ENCODE results near the gene PCGF3. TPM values are rescaled to one million over a fixed set of nuclear protein-coding genes. Genes with fewer than 3 reads are reported as not detected.

Gene PCGF3
- total and polyA plus RNA-seq, 10 of the 15 experiments (the other 5 are each of a cell fraction or from before 2014, with no cell fraction given), result 2.2 to 43.8 (median 15.9) TPM

DNA sequence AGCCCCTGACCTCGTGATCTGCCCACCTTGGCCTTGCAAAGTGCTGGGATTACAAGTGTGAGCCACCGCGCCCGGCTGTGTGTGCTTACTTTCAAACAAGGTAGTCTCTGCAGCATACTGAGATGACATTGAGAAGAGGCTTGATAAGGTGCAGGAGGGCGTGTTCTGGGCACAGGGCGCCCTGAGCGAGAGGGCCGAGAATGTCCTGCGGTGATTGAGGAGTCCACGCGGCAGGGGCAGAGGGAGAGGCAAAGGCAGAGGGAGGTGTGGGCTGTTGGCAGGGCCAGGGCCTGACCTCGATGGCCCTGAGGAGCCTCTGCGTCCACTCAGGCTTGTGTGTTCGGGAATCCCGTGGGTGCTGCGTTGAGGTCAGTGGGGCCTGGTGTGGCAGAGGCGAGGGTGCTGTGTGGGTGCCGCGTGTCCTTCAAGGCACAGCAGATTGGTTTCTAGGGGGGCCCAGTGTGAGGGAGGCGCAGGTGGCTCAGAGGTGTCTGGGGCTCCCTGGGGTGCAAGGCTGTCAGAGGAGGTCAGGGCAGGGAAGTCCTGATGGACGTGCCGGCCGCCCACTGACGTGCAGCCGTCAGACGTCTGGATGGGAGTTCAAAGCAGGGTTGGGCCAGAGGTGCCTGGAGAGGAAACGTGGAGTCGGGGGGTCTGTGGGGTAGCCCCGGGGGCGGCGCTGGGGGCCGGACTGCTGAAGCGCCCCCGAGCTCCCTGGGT is 12.1 kb downstream of the PCGF3 start:
- Histone ChIP-seq H3K36me3 (ENCODE audit: control insufficient read depth in 2 of 2, insufficient read depth in 2 of 2, low read length in 1 of 2) (peaks cover 2 to 11% of the 10 kb centered on the region in 2 experiments; a peak in 2 of 4 replicates), H3K9me3 (replicated peaks; ENCODE audit: control insufficient read depth, insufficient read depth, low read length) (no peaks in the 10 kb centered on the region; the same call in 2 of the 3 replicates), H4K20me1 (ENCODE audit: control insufficient read depth, insufficient read depth) (peaks cover 2% of the 10 kb centered on the region; the same call in 1 of the 2 replicates), H3K4me3 (no peak overlapping the region), H2AFZ (ENCODE audit: control insufficient read depth, low read depth, low read length) (no peak overlapping the region), H3K27ac (ENCODE audit: control insufficient read depth, insufficient read depth) (no peak overlapping the region), H3K79me2 (ENCODE audit: control insufficient read depth, insufficient read depth, low read length) (peaks cover 19% of the 10 kb centered on the region), H3K9ac (ENCODE audit: control insufficient read depth, insufficient read depth, low read length) (no peak overlapping the region), H3K4me2 (ENCODE audit: control insufficient read depth, insufficient read depth) (no peak overlapping the region), H3K4me1 (ENCODE audit: control insufficient read depth, insufficient read depth, low read length) (no peaks in the 10 kb centered on the region), H3K27me3 (replicated peaks in 1 of 2; ENCODE audit: control insufficient read depth in 2 of 2, insufficient read depth in 2 of 2, low read length in 1 of 2) (no peaks in the 10 kb centered on the region)
- BruUV-seq (replicated peaks), result no TSS peak
- no peak for DNase-seq (ENCODE audit: low read depth, low spot score)
- ChIA-PET CTCF (no interaction called here), POLR2A (no interaction called here), RAD21 (ENCODE audit: unreplicated experiment) (no interaction called here), SMC1A (ENCODE audit: uncharacterized antibody, unreplicated experiment) (no interaction called here)
- intact Hi-C loops (cut with micrococcal nuclease; ENCODE audit: unreplicated experiment) (no loop called here), in situ Hi-C loops (cut with MboI) (no loop called here)
- no peak for TF ChIP-seq RCOR1 (conservative IDR thresholded peaks at IDR 0.05; ENCODE audit: low read depth, low read length)
- TF ChIP-seq, protein P1, sequence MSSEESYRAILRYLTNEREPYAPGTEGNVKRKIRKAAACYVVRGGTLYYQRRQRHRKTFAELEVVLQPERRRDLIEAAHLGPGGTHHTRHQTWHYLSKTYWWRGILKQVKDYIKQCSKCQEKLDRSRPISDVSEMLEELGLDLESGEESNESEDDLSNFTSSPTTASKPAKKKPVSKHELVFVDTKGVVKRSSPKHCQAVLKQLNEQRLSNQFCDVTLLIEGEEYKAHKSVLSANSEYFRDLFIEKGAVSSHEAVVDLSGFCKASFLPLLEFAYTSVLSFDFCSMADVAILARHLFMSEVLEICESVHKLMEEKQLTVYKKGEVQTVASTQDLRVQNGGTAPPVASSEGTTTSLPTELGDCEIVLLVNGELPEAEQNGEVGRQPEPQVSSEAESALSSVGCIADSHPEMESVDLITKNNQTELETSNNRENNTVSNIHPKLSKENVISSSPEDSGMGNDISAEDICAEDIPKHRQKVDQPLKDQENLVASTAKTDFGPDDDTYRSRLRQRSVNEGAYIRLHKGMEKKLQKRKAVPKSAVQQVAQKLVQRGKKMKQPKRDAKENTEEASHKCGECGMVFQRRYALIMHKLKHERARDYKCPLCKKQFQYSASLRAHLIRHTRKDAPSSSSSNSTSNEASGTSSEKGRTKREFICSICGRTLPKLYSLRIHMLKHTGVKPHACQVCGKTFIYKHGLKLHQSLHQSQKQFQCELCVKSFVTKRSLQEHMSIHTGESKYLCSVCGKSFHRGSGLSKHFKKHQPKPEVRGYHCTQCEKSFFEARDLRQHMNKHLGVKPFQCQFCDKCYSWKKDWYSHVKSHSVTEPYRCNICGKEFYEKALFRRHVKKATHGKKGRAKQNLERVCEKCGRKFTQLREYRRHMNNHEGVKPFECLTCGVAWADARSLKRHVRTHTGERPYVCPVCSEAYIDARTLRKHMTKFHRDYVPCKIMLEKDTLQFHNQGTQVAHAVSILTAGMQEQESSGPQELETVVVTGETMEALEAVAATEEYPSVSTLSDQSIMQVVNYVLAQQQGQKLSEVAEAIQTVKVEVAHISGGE (CRISPR knock-in tag; IDR thresholded peaks at IDR 0.05), result no peak
- TF ChIP-seq, protein P2, sequence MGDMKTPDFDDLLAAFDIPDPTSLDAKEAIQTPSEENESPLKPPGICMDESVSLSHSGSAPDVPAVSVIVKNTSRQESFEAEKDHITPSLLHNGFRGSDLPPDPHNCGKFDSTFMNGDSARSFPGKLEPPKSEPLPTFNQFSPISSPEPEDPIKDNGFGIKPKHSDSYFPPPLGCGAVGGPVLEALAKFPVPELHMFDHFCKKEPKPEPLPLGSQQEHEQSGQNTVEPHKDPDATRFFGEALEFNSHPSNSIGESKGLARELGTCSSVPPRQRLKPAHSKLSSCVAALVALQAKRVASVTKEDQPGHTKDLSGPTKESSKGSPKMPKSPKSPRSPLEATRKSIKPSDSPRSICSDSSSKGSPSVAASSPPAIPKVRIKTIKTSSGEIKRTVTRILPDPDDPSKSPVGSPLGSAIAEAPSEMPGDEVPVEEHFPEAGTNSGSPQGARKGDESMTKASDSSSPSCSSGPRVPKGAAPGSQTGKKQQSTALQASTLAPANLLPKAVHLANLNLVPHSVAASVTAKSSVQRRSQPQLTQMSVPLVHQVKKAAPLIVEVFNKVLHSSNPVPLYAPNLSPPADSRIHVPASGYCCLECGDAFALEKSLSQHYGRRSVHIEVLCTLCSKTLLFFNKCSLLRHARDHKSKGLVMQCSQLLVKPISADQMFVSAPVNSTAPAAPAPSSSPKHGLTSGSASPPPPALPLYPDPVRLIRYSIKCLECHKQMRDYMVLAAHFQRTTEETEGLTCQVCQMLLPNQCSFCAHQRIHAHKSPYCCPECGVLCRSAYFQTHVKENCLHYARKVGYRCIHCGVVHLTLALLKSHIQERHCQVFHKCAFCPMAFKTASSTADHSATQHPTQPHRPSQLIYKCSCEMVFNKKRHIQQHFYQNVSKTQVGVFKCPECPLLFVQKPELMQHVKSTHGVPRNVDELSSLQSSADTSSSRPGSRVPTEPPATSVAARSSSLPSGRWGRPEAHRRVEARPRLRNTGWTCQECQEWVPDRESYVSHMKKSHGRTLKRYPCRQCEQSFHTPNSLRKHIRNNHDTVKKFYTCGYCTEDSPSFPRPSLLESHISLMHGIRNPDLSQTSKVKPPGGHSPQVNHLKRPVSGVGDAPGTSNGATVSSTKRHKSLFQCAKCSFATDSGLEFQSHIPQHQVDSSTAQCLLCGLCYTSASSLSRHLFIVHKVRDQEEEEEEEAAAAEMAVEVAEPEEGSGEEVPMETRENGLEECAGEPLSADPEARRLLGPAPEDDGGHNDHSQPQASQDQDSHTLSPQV (IDR thresholded peaks at IDR 0.05), result no peak
- FAIRE-seq, result no peak
- no peak for ATAC-seq
- 92% methylated on average over 25 of the region's 34 CpGs for WGBS (ENCODE audit: insufficient coverage, insufficient replicate concordance, low lambda C conversion rate, missing lambda C conversion rate)

All from GM12878 (cell line).